Endothelial cell of umbilical vein (primary cell): ENCODE measurements around the gene WDR43. TPM values are rescaled to one million over a fixed set of nuclear protein-coding genes. Genes with fewer than 3 reads are reported as not detected.

Source experiments
- BruUV-seq: library from RNA; stranded (reverse); fragments of 400-500 nt; replicated peaks from 2 replicates; lab custom pipeline; 2021; lab: Mats Ljungman, UMichigan
- CTCF ChIA-PET: fragments of 300-600, 350-600 bp; sonication (Branson Sonifier 250); formaldehyde crosslinking; loops from one replicate; lab custom pipeline; 2021; ENCODE audit warnings: antibody characterized with exemption, inconsistent platforms; lab: Charles Lee
- POLR2A ChIA-PET: fragments of 300-600, 350-600 bp; sonication (Branson Sonifier 250); formaldehyde crosslinking; loops from one replicate; lab custom pipeline; 2021; ENCODE audit warnings: antibody characterized with exemption, inconsistent platforms; lab: Charles Lee
- DNase-seq: peaks from one replicate; pipeline ENCODE4 v3.0.0-alpha.2; 2011; ENCODE audit warnings: low read depth, low spot score
- FAIRE-seq: peaks from 2 replicates; lab custom pipeline; 2011; peaks lifted over from hg19 to GRCh38; lab: Jason Lieb, UNC
- H2AFZ ChIP-seq: 2 replicates; pipeline ENCODE4 v1.6.0; 2012; ENCODE audit warnings: low read depth, low read length, control low read depth, inconsistent platforms
- H3K27ac ChIP-seq: 2 replicates; pipeline ENCODE4 v1.5.1; 2011; ENCODE audit warnings: low read depth, mild to moderate bottlenecking, control low read depth, low read length, moderate library complexity; ENCODE audit not compliant: insufficient read depth
- H3K27me3 ChIP-seq, 2 experiments: 2 replicates each; pipeline versions ENCODE4 v1.6.0 to v1.6.1; 2011; ENCODE audit warnings: low read length in 2 of 2, mixed read lengths in 1 of 2; ENCODE audit not compliant: control insufficient read depth in 2 of 2, insufficient read depth in 2 of 2
- H3K36me3 ChIP-seq, 2 experiments: 2 replicates in 1 of 2; 3 replicates in 1 of 2; pipeline ENCODE4 v1.5.1; 2011; ENCODE audit warnings: low read length in 2 of 2, mild to moderate bottlenecking in 1 of 2, moderate library complexity in 1 of 2; ENCODE audit not compliant: control insufficient read depth in 2 of 2, insufficient read depth in 2 of 2; ENCODE audit errors: extremely low read depth in 1 of 2
- H3K4me1 ChIP-seq: 3 replicates; pipeline ENCODE4 v1.5.1; 2011; ENCODE audit warnings: mild to moderate bottlenecking, low read length; ENCODE audit not compliant: control insufficient read depth, insufficient read depth; ENCODE audit errors: extremely low read depth
- H3K4me2 ChIP-seq: 2 replicates; pipeline ENCODE4 v1.6.1; 2011; ENCODE audit warnings: low read length, control low read depth, mixed read lengths; ENCODE audit not compliant: insufficient read depth
- H3K4me3 ChIP-seq, 3 experiments: fragments of 200-600 bp in 1 of 3; sonication (generic), shearing (Covaris generic) in 1 of 3; replicated peaks in 1 of 3; 2 replicates each; pipeline ENCODE4 v1.5.1; 2011 to 2016; ENCODE audit warnings: control low read depth in 3 of 3, low read length in 3 of 3, mild to moderate bottlenecking in 2 of 3, inconsistent platforms in 1 of 3, low read depth in 1 of 3, moderate library complexity in 1 of 3; ENCODE audit not compliant: insufficient read depth in 1 of 3
- H3K79me2 ChIP-seq: 2 replicates; pipeline ENCODE4 v1.6.0; 2012; ENCODE audit warnings: low read length, inconsistent platforms; ENCODE audit not compliant: control insufficient read depth, insufficient read depth
- H3K9ac ChIP-seq: replicated peaks from 2 replicates; pipeline ENCODE3; 2011; ENCODE audit warnings: low read length, control low read depth; ENCODE audit not compliant: insufficient read depth; ENCODE audit errors: extremely low read depth
- H3K9me1 ChIP-seq: replicated peaks from 3 replicates; pipeline ENCODE4 v1.6.0; 2011; ENCODE audit warnings: mild to moderate bottlenecking, low read length; ENCODE audit not compliant: control insufficient read depth, insufficient read depth; ENCODE audit errors: extremely low read depth
- H3K9me3 ChIP-seq: replicated peaks from 2 replicates; pipeline ENCODE4 v1.5.1; 2012; ENCODE audit warnings: low read length, inconsistent platforms; ENCODE audit not compliant: control insufficient read depth, insufficient read depth
- H4K20me1 ChIP-seq: replicated peaks from 2 replicates; pipeline ENCODE3; 2011; ENCODE audit warnings: mild to moderate bottlenecking, low read length; ENCODE audit not compliant: control insufficient read depth, insufficient read depth; ENCODE audit errors: extremely low read depth
- EZH2 ChIP-seq: IDR thresholded peaks from 2 replicates; pipeline ENCODE4 v1.6.1; 2012; ENCODE audit warnings: borderline replicate concordance, low read depth, mild to moderate bottlenecking, moderate library complexity, low read length, inconsistent platforms; ENCODE audit not compliant: severe bottlenecking
- FOS ChIP-seq: IDR thresholded peaks from 2 replicates; pipeline ENCODE4 v1.6.1; 2011; ENCODE audit warnings: mild to moderate bottlenecking, low read length, moderate library complexity, borderline replicate concordance; ENCODE audit not compliant: insufficient read depth
- GATA2 ChIP-seq: IDR thresholded peaks from 2 replicates; pipeline ENCODE4 v1.7.0; 2011; ENCODE audit warnings: low read depth, mild to moderate bottlenecking, moderate library complexity, mixed read lengths, low read length; ENCODE audit not compliant: insufficient read length, insufficient read depth
- JUN ChIP-seq: IDR thresholded peaks from 2 replicates; pipeline ENCODE4 v1.6.1; 2011; ENCODE audit warnings: borderline replicate concordance, low read depth; ENCODE audit not compliant: insufficient read length, insufficient read depth
- POLR2A ChIP-seq: IDR thresholded peaks from 2 replicates; pipeline ENCODE4 v1.6.1; 2012; ENCODE audit warnings: low read depth, mild to moderate bottlenecking, control low read depth, low read length
- POLR2AphosphoS5 ChIP-seq: IDR thresholded peaks from 2 replicates; pipeline ENCODE4 v1.6.1; 2012; ENCODE audit warnings: low read depth, mild to moderate bottlenecking, control low read depth, low read length, moderate library complexity; ENCODE audit not compliant: insufficient read depth
- dilution Hi-C: fragments of 300-500 bp; cut with MboI; formaldehyde crosslinking; loops from one replicate; pipeline ENCODE4 v1.15.0; 2019; ENCODE audit warnings: low sequenced_read_pairs; ENCODE audit not compliant: extremely low pct_ligation_motif_present
- intact Hi-C: fragments of 100-400 bp; cut with micrococcal nuclease; formaldehyde crosslinking; loops from one replicate; pipeline ENCODE4 v1.10.0; 2022
- polyA plus RNA-seq, 4 experiments: library from polyadenylated mRNA; depleted of rRNA in 3 of 4; stranded (reverse) in 3 of 4; unstranded in 1 of 4; fragments of >200 nt; gene quantifications; 2 replicates each; pipeline versions ENCODE4 v1.2.1 to v1.2.3, GENCODE V29; 2011 to 2012; ENCODE audit warnings: missing spikeins in 1 of 4
- total RNA-seq: library from RNA; stranded (reverse); gene quantifications from 2 replicates; pipeline ENCODE4 v1.2.3, GENCODE V29; 2021
- TF ChIP-seq, protein P1 (sequence below): IDR thresholded peaks from 2 replicates; pipeline ENCODE4 v1.6.1; 2011; ENCODE audit not compliant: insufficient read depth, insufficient read length

WDR43 gene
- total and polyA plus RNA-seq, 2 donors (not counting 3 experiments of a cell fraction or from before 2014, with no cell fraction given), result 23.7 to 60.6 TPM

GRCh38 chr2:28904802-28905457 lies 10.5 kb downstream of the WDR43 start:
- Histone ChIP-seq H3K9me3 (no peaks in the 10 kb centered on the region), H3K27me3 (no peaks in the 10 kb centered on the region), H3K4me3 (no peak overlapping the region), H4K20me1 (peaks cover 10% of the 10 kb centered on the region), H3K79me2 (peaks cover 94% of the 10 kb centered on the region), H3K4me2 (no peak overlapping the region), H3K9ac (no peak overlapping the region), H3K36me3 (peaks cover 23 to 33% of the 10 kb centered on the region in 2 experiments), H3K9me1 (no peaks in the 10 kb centered on the region), H2AFZ (no peak overlapping the region), H3K4me1 (no peaks in the 10 kb centered on the region), H3K27ac (no peak overlapping the region)
- DNase-seq, result no peak
- BruUV-seq, result no TSS peak
- no peak for FAIRE-seq
- dilution Hi-C loops, result no loop called here
- POLR2A ChIA-PET, result no interaction called here
- CTCF ChIA-PET, result interaction anchor here (1.5 to 1.6 kb wide), 2 partner anchors 13 to 338 kb away, joined by 3 to 4 read pairs; no protein-coding TSS in a partner anchor
- TF ChIP-seq GATA2 (no peak), POLR2A (no peak), POLR2AphosphoS5 (no peak), EZH2 (no peak), FOS (no peak), JUN (no peak)
- TF ChIP-seq, protein P1, sequence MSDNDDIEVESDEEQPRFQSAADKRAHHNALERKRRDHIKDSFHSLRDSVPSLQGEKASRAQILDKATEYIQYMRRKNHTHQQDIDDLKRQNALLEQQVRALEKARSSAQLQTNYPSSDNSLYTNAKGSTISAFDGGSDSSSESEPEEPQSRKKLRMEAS, result no peak
- intact Hi-C loops, result no loop called here
